Glutamatergic neuron (in vitro differentiated cells): ENCODE results near the gene DIO1. TPM values are rescaled to one million over a fixed set of nuclear protein-coding genes. Genes with fewer than 3 reads are reported as not detected.

Experiments
- DNase-seq: peaks from one replicate; pipeline ENCODE4 v3.0.0; 2022
- H3K27ac Mint-ChIP-seq: one replicate; pipeline ENCODE4 v1.8.0; 2020; ENCODE audit warnings: mild to moderate bottlenecking, mixed read lengths, inconsistent platforms; ENCODE audit not compliant: unreplicated experiment
- H3K27me3 Mint-ChIP-seq: one replicate; pipeline ENCODE4 v1.8.0; 2020; ENCODE audit warnings: mild to moderate bottlenecking, moderate library complexity, mixed read lengths, inconsistent platforms; ENCODE audit not compliant: unreplicated experiment
- H3K36me3 Mint-ChIP-seq: one replicate; pipeline ENCODE4 v1.8.0; 2020; ENCODE audit warnings: mild to moderate bottlenecking, mixed read lengths, inconsistent platforms; ENCODE audit not compliant: unreplicated experiment
- H3K4me1 Mint-ChIP-seq: one replicate; pipeline ENCODE4 v1.8.0; 2020; ENCODE audit warnings: mild to moderate bottlenecking, low read depth, mixed read lengths, inconsistent platforms; ENCODE audit not compliant: unreplicated experiment
- H3K4me3 Mint-ChIP-seq: one replicate; pipeline ENCODE4 v1.8.0; 2020; ENCODE audit warnings: mild to moderate bottlenecking, mixed read lengths, inconsistent platforms; ENCODE audit not compliant: unreplicated experiment
- H3K9me3 Mint-ChIP-seq: one replicate; pipeline ENCODE4 v1.8.0; 2020; ENCODE audit warnings: mild to moderate bottlenecking, moderate library complexity, mixed read lengths, inconsistent platforms; ENCODE audit not compliant: unreplicated experiment
- long read RNA-seq: library from polyadenylated mRNA; unstranded; transcript quantifications from one replicate; pipeline ENCODE4 v2.0.0, GENCODE V29; 2020; ENCODE audit not compliant: unreplicated experiment
- total RNA-seq: library from RNA; stranded (reverse); fragmentation: NEBNext Ultra II Directional; extraction: Animal tissue kit (Norgen Biotek cat#: 25700); gene quantifications from one replicate; pipeline ENCODE4 v1.2.1, GENCODE V29; 2021; ENCODE audit not compliant: unreplicated experiment
- TF ChIP-seq, protein P1 (sequence below): fragments of 200-600 bp; sonication (generic); IDR thresholded peaks from one replicate; pipeline ENCODE4 v1.5.0; 2021; ENCODE audit not compliant: partially characterized antibody, unreplicated experiment

Gene DIO1
- total RNA-seq, result not detected
- long read RNA-seq, result 0 reads

DNA sequence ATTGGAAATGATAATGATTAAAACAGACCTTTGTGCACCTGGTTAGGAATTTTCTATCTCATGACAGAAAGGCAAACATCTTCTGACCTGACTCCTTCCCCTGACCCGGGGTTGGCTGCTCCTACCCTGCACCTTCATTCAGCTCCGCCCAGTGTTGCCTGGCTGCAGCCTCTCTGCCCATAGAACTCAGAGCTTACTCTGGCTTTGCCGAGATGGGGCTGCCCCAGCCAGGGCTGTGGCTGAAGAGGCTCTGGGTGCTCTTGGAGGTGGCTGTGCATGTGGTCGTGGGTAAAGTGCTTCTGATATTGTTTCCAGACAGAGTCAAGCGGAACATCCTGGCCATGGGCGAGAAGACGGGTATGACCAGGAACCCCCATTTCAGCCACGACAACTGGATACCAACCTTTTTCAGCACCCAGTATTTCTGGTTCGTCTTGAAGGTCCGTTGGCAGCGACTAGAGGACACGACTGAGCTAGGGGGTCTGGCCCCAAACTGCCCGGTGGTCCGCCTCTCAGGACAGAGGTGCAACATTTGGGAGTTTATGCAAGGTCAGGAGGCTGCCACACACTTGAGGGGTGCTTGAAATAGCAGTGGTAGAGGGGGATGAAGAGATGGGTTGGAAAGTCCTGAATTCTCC lies at the start of gene DIO1:
Gene DIO1, plus strand, starts transcription at position 189 of the 638 bp plus-strand sequence. Its CDS starts 24 bp downstream, at position 213.
- TF ChIP-seq, protein P1, sequence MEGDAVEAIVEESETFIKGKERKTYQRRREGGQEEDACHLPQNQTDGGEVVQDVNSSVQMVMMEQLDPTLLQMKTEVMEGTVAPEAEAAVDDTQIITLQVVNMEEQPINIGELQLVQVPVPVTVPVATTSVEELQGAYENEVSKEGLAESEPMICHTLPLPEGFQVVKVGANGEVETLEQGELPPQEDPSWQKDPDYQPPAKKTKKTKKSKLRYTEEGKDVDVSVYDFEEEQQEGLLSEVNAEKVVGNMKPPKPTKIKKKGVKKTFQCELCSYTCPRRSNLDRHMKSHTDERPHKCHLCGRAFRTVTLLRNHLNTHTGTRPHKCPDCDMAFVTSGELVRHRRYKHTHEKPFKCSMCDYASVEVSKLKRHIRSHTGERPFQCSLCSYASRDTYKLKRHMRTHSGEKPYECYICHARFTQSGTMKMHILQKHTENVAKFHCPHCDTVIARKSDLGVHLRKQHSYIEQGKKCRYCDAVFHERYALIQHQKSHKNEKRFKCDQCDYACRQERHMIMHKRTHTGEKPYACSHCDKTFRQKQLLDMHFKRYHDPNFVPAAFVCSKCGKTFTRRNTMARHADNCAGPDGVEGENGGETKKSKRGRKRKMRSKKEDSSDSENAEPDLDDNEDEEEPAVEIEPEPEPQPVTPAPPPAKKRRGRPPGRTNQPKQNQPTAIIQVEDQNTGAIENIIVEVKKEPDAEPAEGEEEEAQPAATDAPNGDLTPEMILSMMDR, result no peak
- H3K27me3 Mint-ChIP-seq, result peaks cover 2% of the 10 kb centered on the region
- no peaks in the 10 kb centered on the region for H3K36me3 Mint-ChIP-seq
- peaks cover 3% of the 10 kb centered on the region for H3K4me1 Mint-ChIP-seq
- DNase-seq, result no peak
- H3K9me3 Mint-ChIP-seq, result peaks cover 2% of the 10 kb centered on the region
- no peak within 1 kb of the TSS for H3K27ac Mint-ChIP-seq
- no peak within 1 kb of the TSS for H3K4me3 Mint-ChIP-seq

DNA sequence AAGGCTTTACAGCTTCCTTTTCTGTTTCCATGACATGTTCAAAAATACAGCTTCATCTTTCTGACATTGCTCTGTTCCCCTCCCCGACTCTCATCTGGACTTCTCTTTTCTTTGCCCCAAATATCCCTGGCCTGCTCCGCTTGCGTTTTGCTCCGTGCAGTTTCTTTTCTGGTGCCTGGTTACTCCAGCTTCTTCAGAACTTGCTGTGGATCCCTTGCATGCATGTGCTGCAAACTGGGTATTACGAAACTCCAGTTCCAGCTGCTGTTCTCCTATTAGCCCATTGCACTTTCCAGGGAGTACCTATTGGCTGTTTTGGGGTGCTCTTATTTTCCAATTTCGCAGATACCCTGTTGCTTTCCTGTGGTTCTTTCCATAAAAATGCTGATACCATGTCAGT lies 46.0 kb upstream of the DIO1 start:
- peaks cover 18% of the 10 kb centered on the region for H3K36me3 Mint-ChIP-seq
- peaks cover 3% of the 10 kb centered on the region for H3K27me3 Mint-ChIP-seq
- TF ChIP-seq, protein P1, result no peak
- no peak overlapping the region for H3K4me3 Mint-ChIP-seq
- no peak overlapping the region for H3K27ac Mint-ChIP-seq
- no peak for DNase-seq
- no peaks in the 10 kb centered on the region for H3K4me1 Mint-ChIP-seq
- H3K9me3 Mint-ChIP-seq, result peaks cover 4% of the 10 kb centered on the region

DNA sequence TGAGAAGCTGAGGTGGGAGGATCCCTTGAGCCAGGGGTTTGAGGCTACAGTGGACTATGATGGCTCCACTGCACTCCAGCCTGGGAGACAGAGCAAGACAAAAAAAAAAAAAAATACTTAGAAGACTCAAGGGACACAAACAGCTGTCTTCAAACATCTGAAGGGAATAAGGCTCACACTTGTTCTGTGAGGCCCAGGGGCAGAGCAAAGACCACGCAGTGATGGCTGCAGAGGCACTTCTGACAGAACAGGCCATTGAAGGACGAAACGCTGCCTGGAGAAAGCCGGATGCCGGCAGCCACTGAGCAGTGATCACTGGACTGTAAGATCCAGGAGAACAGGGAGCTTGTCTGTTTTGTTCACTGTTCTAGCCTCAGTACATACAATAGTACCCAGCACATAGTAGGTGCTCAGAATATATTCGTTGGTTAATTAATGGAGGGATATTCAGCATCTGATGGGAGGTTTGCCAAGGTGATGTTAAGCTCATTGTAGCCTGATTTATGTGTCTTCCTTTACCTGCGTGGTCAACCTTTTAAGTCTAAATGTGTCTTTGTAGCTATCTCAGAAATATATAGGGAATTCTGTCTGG lies 43.8 kb upstream of the DIO1 start:
- TF ChIP-seq, protein P1, result no peak
- Mint-ChIP-seq H3K4me3 (no peak overlapping the region), H3K9me3 (peaks cover 3% of the 10 kb centered on the region), H3K27ac (no peak overlapping the region), H3K27me3 (no peaks in the 10 kb centered on the region), H3K4me1 (no peaks in the 10 kb centered on the region), H3K36me3 (peaks cover 18% of the 10 kb centered on the region)
- no peak for DNase-seq

- Mint-ChIP-seq H3K27ac (no peak overlapping the region), H3K4me3 (no peak overlapping the region), H3K9me3 (peaks cover 2% of the 10 kb centered on the region), H3K4me1 (no peaks in the 10 kb centered on the region), H3K36me3 (peaks cover 18% of the 10 kb centered on the region), H3K27me3 (no peaks in the 10 kb centered on the region)
- DNase-seq, result no peak
- TF ChIP-seq, protein P1, result no peak
Measured at GRCh38 chr1:53851571-53852285, 42.3 kb upstream of the DIO1 start.

- Mint-ChIP-seq H3K27me3 (no peaks in the 10 kb centered on the region), H3K4me3 (no peak overlapping the region), H3K27ac (no peak overlapping the region), H3K9me3 (no peaks in the 10 kb centered on the region), H3K4me1 (peaks cover 7% of the 10 kb centered on the region), H3K36me3 (no peaks in the 10 kb centered on the region)
- DNase-seq, result peak; percentile 24
- TF ChIP-seq, protein P1, result peak; percentile 87
Measured at GRCh38 chr1:53860967-53861411, 33.0 kb upstream of the DIO1 start.
